ENCODE data around the gene GRAMD4. TPM values are rescaled to one million over a fixed set of nuclear protein-coding genes. Genes with fewer than 3 reads are reported as not detected.

Gene GRAMD4
- 20.3 and 24.6 TPM in 2 replicates for total RNA-seq (2013; cell fraction: nucleolus; rRNA removed)
- total RNA-seq (2014; rRNA removed): 27.4 and 28.7 TPM in 2 replicates
- total RNA-seq (2014; rRNA removed; fragmentation: Illumina TruSeq; extraction: Trizol): 8.9 and 11.7 TPM in 2 replicates
- 45.5 and 49.1 TPM in 2 replicates for total RNA-seq (2021)
- 2.6 TPM for polyA plus RNA-seq (2011; ENCODE audit: low read depth)
- polyA plus RNA-seq (2011; rRNA removed): 22.1 and 24.3 TPM in 2 replicates
- 11.8 and 18.5 TPM in 2 replicates for polyA plus RNA-seq (2011; cell fraction: cytosol; rRNA removed)
- polyA plus RNA-seq (2011; cell fraction: nucleus; rRNA removed): 69.1 and 78.8 TPM in 2 replicates
- 6.2 and 8.4 TPM in 2 replicates for polyA plus RNA-seq (2012)
- 7.2 and 9.5 TPM in 2 replicates for polyA plus RNA-seq (2014; fragmentation: Illumina TruSeq; extraction: Trizol)
- under 1 TPM; 0.21 to 0.73 TPM for polyA plus RNA-seq (2014; fragmentation: Nextera tagmentation; extraction: Ambion mirVana)
- polyA plus RNA-seq (2014; rRNA removed): 32.3 and 38.6 TPM in 2 replicates
- polyA plus RNA-seq (2016; fragmentation: Nextera tagmentation; extraction: Ambion mirVana): 1 to 10 TPM; 4.2 to 5.3 TPM
- polyA minus RNA-seq (2011; rRNA and poly(A)+ RNA removed): 34.2 and 34.7 TPM in 2 replicates
- polyA minus RNA-seq (2011; cell fraction: cytosol; rRNA and poly(A)+ RNA removed): 13.9 and 15.8 TPM in 2 replicates
- 26.5 and 39.9 TPM in 2 replicates for polyA minus RNA-seq (2011; cell fraction: nucleus; rRNA and poly(A)+ RNA removed)
- percentile 53 among the genes with signal in this experiment for Bru-seq, nascent RNA
- percentile 65 among the genes with signal in this experiment for BruChase-seq, experiment 1, labeled RNA remaining after a 6-hour chase
- percentile 64 among the genes with signal in this experiment for BruChase-seq, experiment 2, labeled RNA remaining after a 2-hour chase
- long read RNA-seq, experiment 1, partial matches to known transcripts: 1 of 5 reads
- long read RNA-seq, experiment 1, other reads (novel, unspliced or antisense): 4 of 5 reads
- long read RNA-seq, experiment 2, partial matches to known transcripts: 0 of 5 reads
- long read RNA-seq, experiment 2, other reads (novel, unspliced or antisense): 5 of 5 reads

GRCh38 chr22:46619830-46620501 lies at the start of gene GRAMD4:
GRAMD4 (plus strand) TSS chr22:46620386; CDS start chr22:46626800, 6,414 bp downstream.
- Histone ChIP-seq H3K4me2 (ENCODE audit: control insufficient read depth, insufficient read depth) (no peak within 1 kb of the TSS), H3K4me1 (ENCODE audit: control insufficient read depth, insufficient read depth, low read length) (no peaks in the 10 kb centered on the region), H3K27me3 (replicated peaks in 1 of 2; ENCODE audit: control insufficient read depth in 2 of 2, insufficient read depth in 2 of 2, low read length in 1 of 2) (no peaks in the 10 kb centered on the region), H2AFZ (ENCODE audit: control insufficient read depth, low read depth, low read length) (no peak within 1 kb of the TSS), H3K9ac (ENCODE audit: control insufficient read depth, insufficient read depth, low read length) (no peak within 1 kb of the TSS), H3K4me3 (no peak within 1 kb of the TSS), H3K36me3 (ENCODE audit: control insufficient read depth in 2 of 2, insufficient read depth in 2 of 2, low read length in 1 of 2) (no peaks in the 10 kb centered on the region; a peak in 2 of 4 replicates), H3K79me2 (ENCODE audit: control insufficient read depth, insufficient read depth, low read length) (no peaks in the 10 kb centered on the region; the same call in 1 of the 2 replicates), H3K9me3 (replicated peaks; ENCODE audit: control insufficient read depth, insufficient read depth, low read length) (no peaks in the 10 kb centered on the region; the same call in 2 of the 3 replicates), H3K27ac (ENCODE audit: control insufficient read depth, insufficient read depth) (no peak within 1 kb of the TSS), H4K20me1 (ENCODE audit: control insufficient read depth, insufficient read depth) (no peaks in the 10 kb centered on the region)
- SMC1A ChIA-PET (ENCODE audit: uncharacterized antibody, unreplicated experiment): no interaction called here
- POLR2A ChIA-PET: no interaction called here
- DNase-seq (ENCODE audit: low read depth, low spot score): no peak
- no TSS peak for BruUV-seq (replicated peaks)
- TF ChIP-seq HCFC1 (IDR thresholded peaks at IDR 0.05; ENCODE audit: low read length): no peak
- no peak for TF ChIP-seq SUPT20H (IDR thresholded peaks at IDR 0.05; ENCODE audit: borderline replicate concordance, control insufficient read depth, low read depth, low read length)
- no peak for TF ChIP-seq MYB (IDR thresholded peaks at IDR 0.05; ENCODE audit: borderline replicate concordance, low read depth, low read length)
- TF ChIP-seq TBL1XR1 (IDR thresholded peaks at IDR 0.05; ENCODE audit: low read depth, low read length): no peak
- no peak for TF ChIP-seq ZZZ3 (IDR thresholded peaks at IDR 0.05; ENCODE audit: control insufficient read depth, insufficient read length, low read depth)
- no peak for TF ChIP-seq LARP7 (IDR thresholded peaks at IDR 0.05)
- no peak for TF ChIP-seq CTCF (IDR thresholded peaks at IDR 0.05 in 2 of 3, conservative IDR thresholded peaks at IDR 0.05 in 1 of 3; ENCODE audit: control insufficient read depth in 2 of 3, extremely low read depth in 1 of 3, insufficient read depth in 1 of 3, low read depth in 3 of 3, low read length in 3 of 3)
- no peak for TF ChIP-seq BHLHE40 (IDR thresholded peaks at IDR 0.05; ENCODE audit: borderline replicate concordance in 1 of 2, low read depth in 2 of 2, low read length in 1 of 2)
- TF ChIP-seq POLR2AphosphoS2 (IDR thresholded peaks at IDR 0.05; ENCODE audit: low read depth, low read length): no peak
- CTCF ChIA-PET: interaction anchor here (0.6 kb wide), 1 partner anchor 396 kb away, joined by 3 read pairs; no protein-coding TSS in a partner anchor
- WGBS (ENCODE audit: insufficient coverage, insufficient replicate concordance, low lambda C conversion rate, missing lambda C conversion rate): 65% methylated on average over 20 of the region's 20 CpGs
- in situ Hi-C loops (cut with MboI): no loop called here
- FAIRE-seq: no peak
- RAD21 ChIA-PET (ENCODE audit: unreplicated experiment): no interaction called here
- no peak for ATAC-seq
- intact Hi-C loops (cut with micrococcal nuclease; ENCODE audit: unreplicated experiment): no loop called here
